Glutamatergic neuron (in vitro differentiated cells): ENCODE results near the gene CDYL. TPM values are rescaled to one million over a fixed set of nuclear protein-coding genes. Genes with fewer than 3 reads are reported as not detected.
"Not testable (repeated sequence)": the region's sequence is repeated elsewhere in the genome, so short reads cannot be mapped to it uniquely, and the experiment has no call there.

Experiments
- DNase-seq: peaks from one replicate; pipeline ENCODE4 v3.0.0; 2022
- H3K27ac Mint-ChIP-seq: one replicate; pipeline ENCODE4 v1.8.0; 2020; ENCODE audit warnings: mild to moderate bottlenecking, mixed read lengths, inconsistent platforms; ENCODE audit not compliant: unreplicated experiment
- H3K27me3 Mint-ChIP-seq: one replicate; pipeline ENCODE4 v1.8.0; 2020; ENCODE audit warnings: mild to moderate bottlenecking, moderate library complexity, mixed read lengths, inconsistent platforms; ENCODE audit not compliant: unreplicated experiment
- H3K36me3 Mint-ChIP-seq: one replicate; pipeline ENCODE4 v1.8.0; 2020; ENCODE audit warnings: mild to moderate bottlenecking, mixed read lengths, inconsistent platforms; ENCODE audit not compliant: unreplicated experiment
- H3K4me1 Mint-ChIP-seq: one replicate; pipeline ENCODE4 v1.8.0; 2020; ENCODE audit warnings: mild to moderate bottlenecking, low read depth, mixed read lengths, inconsistent platforms; ENCODE audit not compliant: unreplicated experiment
- H3K4me3 Mint-ChIP-seq: one replicate; pipeline ENCODE4 v1.8.0; 2020; ENCODE audit warnings: mild to moderate bottlenecking, mixed read lengths, inconsistent platforms; ENCODE audit not compliant: unreplicated experiment
- H3K9me3 Mint-ChIP-seq: one replicate; pipeline ENCODE4 v1.8.0; 2020; ENCODE audit warnings: mild to moderate bottlenecking, moderate library complexity, mixed read lengths, inconsistent platforms; ENCODE audit not compliant: unreplicated experiment
- CTCF ChIP-seq: fragments of 200-600 bp; sonication (generic); IDR thresholded peaks from one replicate; pipeline ENCODE4 v1.5.0; 2021; ENCODE audit not compliant: partially characterized antibody, unreplicated experiment
- total RNA-seq: library from RNA; stranded (reverse); fragmentation: NEBNext Ultra II Directional; extraction: Animal tissue kit (Norgen Biotek cat#: 25700); gene quantifications from one replicate; pipeline ENCODE4 v1.2.1, GENCODE V29; 2021; ENCODE audit not compliant: unreplicated experiment

The CDYL gene
- total RNA-seq, 1 donor from 2014 or later = 63.3 TPM

DNA sequence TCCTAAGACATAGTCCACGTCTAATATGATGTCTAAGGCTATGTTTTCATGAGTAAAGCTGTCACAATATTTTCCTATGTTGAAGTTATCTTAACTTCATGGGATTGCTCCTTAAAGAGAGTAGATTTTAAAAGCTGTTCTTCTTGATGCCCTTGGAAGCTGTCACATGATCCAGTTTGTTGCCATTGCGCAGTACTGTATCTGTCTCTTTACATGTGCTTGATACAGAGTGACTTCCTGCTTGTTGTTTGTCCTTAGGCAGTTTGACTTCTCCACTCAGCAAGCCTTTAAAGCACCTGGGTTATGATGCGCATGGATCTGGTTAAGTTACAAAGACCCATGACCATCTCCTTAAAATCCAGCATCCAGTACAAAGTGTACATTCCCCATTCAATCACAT is 85.4 kb downstream of the CDYL start:
- Mint-ChIP-seq H3K9me3 (no peaks in the 10 kb centered on the region), H3K4me3 (no peak overlapping the region), H3K27me3 (no peaks in the 10 kb centered on the region), H3K27ac (no peak overlapping the region), H3K4me1 (peaks cover 9% of the 10 kb centered on the region), H3K36me3 (peaks cover 18% of the 10 kb centered on the region)
- no peak for DNase-seq
- no peak for TF ChIP-seq CTCF

DNA sequence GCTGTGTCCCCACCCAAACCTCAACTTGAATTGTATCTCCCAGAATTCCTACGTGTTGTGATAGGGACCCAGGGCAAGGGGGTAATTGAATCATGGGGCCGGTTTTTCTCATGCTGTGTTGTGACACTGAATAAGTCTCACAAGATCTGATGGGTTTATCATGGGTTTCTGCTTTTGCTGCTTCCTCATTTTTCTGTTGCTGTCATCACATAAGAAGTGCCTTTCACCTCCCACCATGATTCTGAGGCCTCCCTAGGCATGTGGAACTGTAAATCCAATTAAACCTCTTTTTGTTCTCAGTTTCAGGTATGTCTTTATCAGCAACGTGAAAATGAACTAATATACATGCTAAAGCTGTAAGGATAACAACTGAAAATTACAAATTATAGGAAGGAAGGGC is 88.3 kb downstream of the CDYL start:
- Mint-ChIP-seq H3K9me3 (no peaks in the 10 kb centered on the region), H3K36me3 (peaks cover 29% of the 10 kb centered on the region), H3K4me1 (no peaks in the 10 kb centered on the region), H3K27ac (no peak overlapping the region), H3K27me3 (no peaks in the 10 kb centered on the region), H3K4me3 (no peak overlapping the region)
- DNase-seq = no peak
- TF ChIP-seq CTCF = no peak

DNA sequence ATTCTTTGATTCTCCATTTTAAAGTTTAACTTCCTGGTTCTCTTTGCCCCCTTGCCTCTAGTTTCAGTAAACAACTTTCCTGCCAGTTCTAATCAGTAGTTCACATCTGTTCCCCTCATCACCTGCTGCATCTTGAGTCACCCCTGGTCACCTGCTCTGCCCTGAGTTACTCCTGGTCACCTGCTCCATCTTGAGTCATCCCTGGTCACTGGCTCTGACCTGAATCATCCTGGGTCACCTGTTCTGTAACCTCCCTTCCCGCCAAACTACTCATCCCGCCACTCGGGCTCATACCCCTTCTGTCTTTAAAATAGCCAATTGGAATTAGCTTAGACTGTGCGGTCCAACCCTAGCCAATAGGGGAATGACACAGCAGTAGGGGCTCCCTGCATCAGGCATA is 88.8 kb downstream of the CDYL start:
- not testable (repeated sequence) for H3K9me3 Mint-ChIP-seq, H3K4me1 Mint-ChIP-seq, H3K27me3 Mint-ChIP-seq, H3K4me3 Mint-ChIP-seq, DNase-seq, H3K27ac Mint-ChIP-seq
- H3K36me3 Mint-ChIP-seq = peaks cover 29% of the 10 kb centered on the region

DNA sequence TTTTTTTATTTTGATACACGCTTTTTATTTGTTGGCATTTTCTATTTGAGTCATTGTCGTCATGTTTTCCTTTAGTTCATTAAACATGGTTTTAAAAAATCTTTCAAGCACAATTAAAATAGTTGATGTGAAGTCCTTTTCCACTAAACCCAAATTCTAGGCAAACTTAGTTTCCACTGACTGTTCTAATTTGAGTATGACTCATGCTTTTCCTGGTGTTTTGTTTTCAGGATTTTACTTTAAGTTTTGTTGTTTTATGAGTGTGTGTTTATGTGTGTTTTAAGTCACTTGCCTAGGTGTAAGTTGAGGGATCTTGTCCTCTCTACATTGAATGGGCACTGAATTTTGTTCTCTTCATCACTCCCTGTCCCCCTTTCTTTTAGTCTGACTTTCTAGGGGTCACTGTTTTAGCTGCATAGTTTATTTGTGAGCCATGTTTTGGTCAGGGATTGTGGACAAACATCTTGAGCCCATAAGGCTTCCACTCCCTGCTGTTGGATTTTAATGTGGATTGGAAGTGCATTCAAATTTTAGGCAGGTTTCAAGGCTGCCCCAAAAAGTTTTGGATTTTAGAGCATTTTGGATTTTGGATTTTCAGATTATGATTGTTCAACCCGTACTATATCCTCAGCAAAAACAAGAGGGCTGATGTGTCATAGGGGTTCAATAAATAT is 94.8 kb downstream of the CDYL start:
- peaks cover 14% of the 10 kb centered on the region for H3K4me1 Mint-ChIP-seq
- no peak overlapping the region for H3K27ac Mint-ChIP-seq
- no peaks in the 10 kb centered on the region for H3K27me3 Mint-ChIP-seq
- DNase-seq = no peak
- peaks cover 11% of the 10 kb centered on the region for H3K36me3 Mint-ChIP-seq
- no peaks in the 10 kb centered on the region for H3K9me3 Mint-ChIP-seq
- TF ChIP-seq CTCF = no peak
- no peak overlapping the region for H3K4me3 Mint-ChIP-seq

DNA sequence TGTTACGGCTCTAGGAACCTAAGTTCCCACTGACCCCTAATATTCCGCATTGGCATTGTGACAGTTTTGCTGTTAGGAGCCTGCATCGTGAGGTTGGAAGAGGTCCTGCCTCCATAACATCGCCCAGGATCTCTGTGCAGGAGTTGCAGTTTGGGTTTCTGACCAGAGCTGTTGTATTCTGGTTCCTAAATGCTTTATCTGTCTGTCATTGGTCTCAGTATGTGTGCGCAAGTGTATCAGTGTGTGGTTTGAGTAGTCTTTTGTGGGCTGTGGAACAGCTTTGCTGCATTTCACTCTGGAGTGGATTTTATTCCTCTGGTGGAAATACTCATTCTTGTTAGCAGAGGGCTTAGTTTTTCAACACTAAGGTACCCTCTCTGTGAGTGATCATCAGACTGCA is 95.6 kb downstream of the CDYL start:
- peaks cover 14% of the 10 kb centered on the region for H3K4me1 Mint-ChIP-seq
- no peak for DNase-seq
- peaks cover 11% of the 10 kb centered on the region for H3K36me3 Mint-ChIP-seq
- TF ChIP-seq CTCF = no peak
- no peaks in the 10 kb centered on the region for H3K9me3 Mint-ChIP-seq
- H3K27me3 Mint-ChIP-seq = no peaks in the 10 kb centered on the region
- H3K4me3 Mint-ChIP-seq = no peak overlapping the region
- H3K27ac Mint-ChIP-seq = peak overlapping the region; percentile 14

GRCh38 chr6:4872841-4873240 is 96.6 kb downstream of the CDYL start:
- Mint-ChIP-seq H3K9me3 (no peaks in the 10 kb centered on the region), H3K4me3 (no peak overlapping the region), H3K36me3 (peaks cover 4% of the 10 kb centered on the region), H3K4me1 (peaks cover 18% of the 10 kb centered on the region), H3K27ac (no peak overlapping the region), H3K27me3 (no peaks in the 10 kb centered on the region)
- TF ChIP-seq CTCF = no peak
- DNase-seq = no peak
